Measurements from ENCODE around the gene PARD6G.

DNA sequence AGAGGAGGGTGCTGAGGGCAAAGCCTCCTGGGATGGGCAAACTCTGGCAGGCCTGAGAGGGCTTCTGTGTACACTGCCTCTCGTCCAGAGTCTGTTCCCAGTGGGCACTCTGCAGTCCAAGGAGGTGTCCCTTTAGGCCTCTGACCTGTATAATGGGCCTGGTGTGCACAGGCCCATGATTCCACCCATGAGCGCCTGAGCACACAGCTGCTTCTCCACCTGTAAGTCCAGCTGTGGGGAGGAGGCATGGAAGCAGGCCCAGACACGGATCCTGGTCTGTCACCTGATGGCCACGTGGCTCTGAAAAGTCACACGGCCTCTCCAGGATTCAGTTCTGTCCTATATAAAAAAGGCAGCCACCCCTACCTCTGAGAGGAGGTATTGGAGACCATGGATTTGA is 57.0 kb downstream of the PARD6G start:
- TF ChIP-seq EP300 (IDR thresholded peaks at IDR 0.05; ENCODE audit: low read depth) (no peak), CTCF (IDR thresholded peaks at IDR 0.05) (no peak)
